Neuronal stem cell (in vitro differentiated cells): ENCODE data around the gene MLLT10. TPM values are rescaled to one million over a fixed set of nuclear protein-coding genes. Genes with fewer than 3 reads are reported as not detected.

Experiments
- DNase-seq: peaks from one replicate; pipeline ENCODE4 v3.0.0-alpha.2; 2013; ENCODE audit warnings: low spot score
- H2AFZ ChIP-seq: one replicate; pipeline ENCODE4 v1.6.1; 2013; ENCODE audit warnings: mild to moderate bottlenecking, low read length, inconsistent platforms
- H2AK5ac ChIP-seq: 2 replicates; pipeline ENCODE4 v1.6.1; 2013; ENCODE audit warnings: low read depth, mild to moderate bottlenecking, inconsistent platforms, low read length, moderate library complexity, mixed read lengths
- H2BK120ac ChIP-seq: 2 replicates; pipeline ENCODE4 v1.6.1; 2013; ENCODE audit warnings: low read depth, mild to moderate bottlenecking, inconsistent platforms, low read length, moderate library complexity, mixed read lengths
- H2BK12ac ChIP-seq: one replicate; pipeline ENCODE4 v1.6.1; 2013; ENCODE audit warnings: low read length, inconsistent platforms
- H2BK15ac ChIP-seq: 2 replicates; pipeline ENCODE4 v1.6.1; 2013; ENCODE audit warnings: mild to moderate bottlenecking, low read length, inconsistent platforms, mixed read lengths
- H2BK5ac ChIP-seq: one replicate; pipeline ENCODE4 v1.6.1; 2013; ENCODE audit warnings: inconsistent platforms, mild to moderate bottlenecking, low read length, moderate library complexity
- H3K14ac ChIP-seq: one replicate; pipeline ENCODE4 v1.6.1; 2013; ENCODE audit warnings: low read length, inconsistent platforms
- H3K18ac ChIP-seq: 2 replicates; pipeline ENCODE4 v1.6.1; 2013; ENCODE audit warnings: low read length, inconsistent platforms
- H3K23ac ChIP-seq: 2 replicates; pipeline ENCODE4 v1.6.1; 2013; ENCODE audit warnings: low read depth, mild to moderate bottlenecking, mixed read lengths, low read length, inconsistent platforms; ENCODE audit not compliant: poor library complexity
- H3K27ac ChIP-seq: replicated peaks from 3 replicates; pipeline ENCODE4 v1.5.1; 2013; ENCODE audit warnings: low read length, inconsistent platforms
- H3K27me3 ChIP-seq, 3 experiments: 2 replicates each; pipeline ENCODE4 v1.6.1; 2013; ENCODE audit warnings: low read length in 3 of 3, mild to moderate bottlenecking in 2 of 3, inconsistent platforms in 1 of 3, low read depth in 1 of 3, mixed read lengths in 1 of 3, moderate library complexity in 1 of 3; ENCODE audit not compliant: control insufficient read depth in 3 of 3, insufficient read depth in 3 of 3
- H3K36me3 ChIP-seq, 2 donors: replicated peaks in 1 of 2; 2 replicates each; pipeline ENCODE4 v1.6.1; 2013; ENCODE audit warnings: low read length in 2 of 2; ENCODE audit not compliant: control insufficient read depth in 2 of 2, insufficient read depth in 2 of 2
- H3K4ac ChIP-seq: 2 replicates; pipeline ENCODE4 v1.6.1; 2013; ENCODE audit warnings: inconsistent platforms, mild to moderate bottlenecking, low read length, moderate library complexity
- H3K4me1 ChIP-seq, 2 donors: 1 replicate in 1 of 2; 2 replicates in 1 of 2; pipeline ENCODE4 v1.6.1; 2013; ENCODE audit warnings: low read length in 2 of 2, low read depth in 1 of 2; ENCODE audit not compliant: control insufficient read depth in 2 of 2, insufficient read depth in 1 of 2
- H3K4me2 ChIP-seq: one replicate; pipeline ENCODE4 v1.6.1; 2013; ENCODE audit warnings: mild to moderate bottlenecking, low read length, inconsistent platforms; ENCODE audit not compliant: insufficient read depth, poor library complexity, severe bottlenecking
- H3K4me3 ChIP-seq, 2 donors: 2 replicates each; pipeline ENCODE4 v1.5.1; 2013; ENCODE audit warnings: low read length in 2 of 2, mild to moderate bottlenecking in 2 of 2, inconsistent platforms in 1 of 2, moderate library complexity in 1 of 2
- H3K79me1 ChIP-seq: one replicate; pipeline ENCODE4 v1.6.1; 2013; ENCODE audit warnings: low read depth, mild to moderate bottlenecking, inconsistent platforms, low read length, moderate library complexity
- H3K9ac ChIP-seq: one replicate; pipeline ENCODE4 v1.6.1; 2013; ENCODE audit warnings: mild to moderate bottlenecking, low read depth, low read length, inconsistent platforms; ENCODE audit not compliant: poor library complexity
- H3K9me3 ChIP-seq, 2 donors: replicated peaks in 1 of 2; 2 replicates each; pipeline versions ENCODE3 to v1.6.1; 2013; ENCODE audit warnings: low read length in 2 of 2, mild to moderate bottlenecking in 2 of 2, inconsistent platforms in 1 of 2, low read depth in 1 of 2, mixed read lengths in 1 of 2, moderate library complexity in 1 of 2; ENCODE audit not compliant: control insufficient read depth in 2 of 2, insufficient read depth in 1 of 2
- H4K8ac ChIP-seq: one replicate; pipeline ENCODE4 v1.6.1; 2013; ENCODE audit warnings: low read depth, mild to moderate bottlenecking, inconsistent platforms, low read length, moderate library complexity
- H4K91ac ChIP-seq: one replicate; pipeline ENCODE4 v1.6.1; 2013; ENCODE audit warnings: low read length, low read depth, mild to moderate bottlenecking, inconsistent platforms; ENCODE audit not compliant: poor library complexity
- WGBS, 2 donors: extraction: QIAGEN DNeasy Blood & Tissue Kit; methylation state at CpG; one replicate each; pipeline ENCODE4 v1.1.7; 2013; ENCODE audit warnings: missing lambda C conversion rate in 2 of 2, mixed read lengths in 1 of 2; ENCODE audit not compliant: insufficient read length in 2 of 2, insufficient replicate concordance in 1 of 2; ENCODE audit errors: extremely low coverage in 2 of 2; 5-methylcytosine and 5-hydroxymethylcytosine counted together
- polyA plus RNA-seq, 2 experiments: library from polyadenylated mRNA; stranded (reverse); fragments of 200-250 nt; gene quantifications; one replicate each; pipeline ENCODE4 v1.2.3, GENCODE V29; 2013

Gene MLLT10
- 43.4 TPM for polyA plus RNA-seq (2013, experiment 1 of 2)
- polyA plus RNA-seq (2013, experiment 2 of 2) = 44.9 TPM

DNA sequence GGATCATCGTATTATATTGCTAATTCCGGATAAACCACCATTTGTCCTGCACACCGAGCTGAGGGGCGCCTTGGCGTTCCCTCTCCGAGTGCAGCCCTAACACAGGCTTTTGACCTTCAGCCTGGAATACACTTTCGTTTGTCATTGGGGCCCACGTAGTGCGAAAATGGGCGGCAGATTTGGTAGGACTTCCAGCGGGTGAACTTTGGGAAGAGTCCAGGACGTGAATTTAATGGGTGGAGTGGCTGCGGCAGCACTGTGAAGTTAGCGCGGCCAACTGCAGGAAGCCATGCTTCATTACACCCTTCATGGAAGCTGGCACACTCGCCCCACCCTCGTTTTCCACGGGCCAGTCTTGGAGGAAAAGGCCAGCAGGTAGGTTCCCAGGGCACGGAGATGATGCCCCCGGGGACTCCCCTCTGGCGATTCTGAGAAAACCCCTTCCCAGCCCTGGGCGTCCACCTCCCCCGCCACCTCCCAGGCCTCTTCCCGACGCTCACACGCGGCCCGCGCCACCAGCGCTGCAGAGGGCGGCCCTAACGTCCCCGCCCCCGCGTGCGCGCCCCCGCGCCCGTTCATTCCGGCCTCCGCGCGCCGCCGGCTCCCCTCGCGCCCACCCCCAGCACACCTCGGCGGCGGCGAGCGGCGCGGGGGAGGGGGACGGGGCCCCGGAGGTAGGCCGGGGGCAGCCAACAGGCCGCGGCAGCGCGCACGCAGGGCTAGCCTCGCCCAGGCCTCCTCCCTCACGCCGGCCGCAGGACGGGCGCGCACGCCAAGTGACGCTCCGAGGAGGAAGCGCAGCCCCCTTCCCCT is at the start of gene MLLT10:
Gene MLLT10, plus strand, starts transcription at position 766 of the 813 bp plus-strand sequence. CDS start 413 bp downstream, outside the sequence.
- Histone ChIP-seq H3K79me1 (peaks cover 7% of the 10 kb centered on the region), H3K36me3 (peaks cover under 1 to 28% of the 10 kb centered on the region in 2 donors), H3K14ac (peak within 1 kb of the TSS; percentile 82), H3K18ac (peak within 1 kb of the TSS; percentile 96), H3K27me3 (no peaks in the 10 kb centered on the region), H3K4me3 (peak within 1 kb of the TSS; percentile 87 to 95), H3K4ac (no peak within 1 kb of the TSS), H3K4me1 (peaks cover 3 to 33% of the 10 kb centered on the region in 2 donors), H4K8ac (no peak within 1 kb of the TSS), H3K9ac (peak within 1 kb of the TSS; percentile 93), H2BK12ac (peak within 1 kb of the TSS; percentile 73), H3K4me2 (peak within 1 kb of the TSS; percentile 89), H2BK5ac (peak within 1 kb of the TSS; percentile 75), H4K91ac (no peak within 1 kb of the TSS), H2BK120ac (peak within 1 kb of the TSS; percentile 31), H2AK5ac (peak within 1 kb of the TSS; percentile 72), H3K23ac (peak within 1 kb of the TSS; percentile 73), H3K27ac (peak within 1 kb of the TSS; percentile 95), H2BK15ac (peak within 1 kb of the TSS; percentile 33), H3K9me3 (no peaks in the 10 kb centered on the region), H2AFZ (peak within 1 kb of the TSS; percentile 82)
- WGBS, 2 donors = no CpG with 5 or more reads among the region's 74 CpGs
- peak; percentile 95 for DNase-seq

DNA sequence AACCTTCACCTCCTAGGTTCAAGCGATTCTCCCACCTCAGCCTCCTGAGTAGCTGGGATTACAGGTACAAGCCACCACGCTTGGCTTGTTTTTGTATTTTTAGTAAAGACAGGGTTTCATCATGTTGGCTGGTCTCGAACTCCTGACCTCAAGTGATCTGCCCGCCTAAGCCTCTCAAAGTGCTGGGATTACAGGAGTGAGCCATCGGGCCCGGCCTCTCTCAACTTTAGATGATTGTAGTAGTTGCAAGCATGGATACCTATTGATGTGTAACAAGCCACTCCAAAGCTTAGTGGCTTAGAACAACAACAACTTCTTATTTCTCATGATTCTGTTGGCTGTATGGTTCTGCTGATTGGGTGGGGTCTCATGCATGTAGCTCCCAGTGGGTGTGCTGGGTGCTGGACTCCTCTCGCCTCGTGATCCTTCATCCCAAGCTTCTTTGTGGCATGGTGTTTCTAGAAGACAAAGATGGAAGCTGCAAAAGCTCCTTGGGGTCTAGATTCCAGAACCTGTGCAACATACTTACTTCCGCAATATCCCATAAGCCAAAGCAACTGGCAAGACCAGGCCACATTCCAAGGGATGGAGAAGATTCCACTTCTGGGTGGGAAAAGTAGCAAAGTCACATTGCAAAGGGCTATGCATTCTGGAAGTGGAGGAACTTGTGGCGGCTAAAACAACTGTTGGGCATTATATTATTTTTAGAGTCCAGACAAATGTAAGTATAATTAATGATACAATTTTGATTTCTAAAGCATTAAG is 46.4 kb upstream of the MLLT10 start:
- Histone ChIP-seq H3K4me1 (peaks cover 2 to 3% of the 10 kb centered on the region in 2 donors), H3K14ac (no peak overlapping the region), H3K9ac (no peak overlapping the region), H3K36me3 (no peaks in the 10 kb centered on the region), H2BK15ac (no peak overlapping the region), H2BK120ac (no peak overlapping the region), H3K4me2 (no peak overlapping the region), H3K27ac (no peak overlapping the region), H2BK12ac (no peak overlapping the region), H3K9me3 (peaks cover 0 to 2% of the 10 kb centered on the region in 2 donors), H3K27me3 (no peaks in the 10 kb centered on the region), H3K4ac (no peak overlapping the region), H4K8ac (no peak overlapping the region), H3K23ac (no peak overlapping the region), H3K4me3 (no peak overlapping the region), H2AK5ac (no peak overlapping the region), H3K18ac (no peak overlapping the region), H3K79me1 (no peaks in the 10 kb centered on the region), H2AFZ (no peak overlapping the region), H2BK5ac (no peak overlapping the region), H4K91ac (no peak overlapping the region)
- DNase-seq = no peak
- WGBS, 2 donors = no CpG with 5 or more reads among the region's 10 CpGs

DNA sequence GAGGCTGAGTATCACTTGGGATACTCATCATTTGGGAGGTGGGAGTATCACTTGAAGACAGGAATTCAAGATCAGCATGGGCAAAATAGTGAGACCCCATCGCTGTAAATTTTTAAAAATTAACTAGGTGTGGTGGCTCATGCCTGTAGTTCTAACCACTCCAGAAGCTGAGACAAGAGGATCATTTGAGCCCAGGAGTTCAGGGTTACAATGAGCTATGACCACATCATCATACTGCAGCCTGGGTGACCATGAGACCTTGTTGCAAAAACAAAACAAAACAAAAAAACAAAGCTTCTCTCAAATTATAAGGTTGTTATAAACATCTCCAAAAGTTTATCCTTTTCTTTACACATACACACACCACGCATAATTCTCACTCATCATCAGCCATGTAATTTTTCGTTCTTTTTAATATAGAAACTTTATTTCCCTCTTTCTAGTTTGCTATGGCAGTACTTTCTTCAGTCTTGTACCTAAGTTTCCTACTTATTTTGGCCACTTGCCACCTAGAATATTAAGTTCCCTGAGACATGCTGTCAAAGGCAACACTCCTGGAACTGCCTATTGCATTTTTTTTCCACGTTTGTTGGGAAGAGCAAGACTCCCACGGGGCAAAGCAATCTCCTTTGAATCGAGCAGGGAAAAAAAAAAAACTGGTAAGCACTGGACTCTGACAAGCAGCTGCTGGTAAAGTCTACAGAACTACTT is 45.6 kb upstream of the MLLT10 start:
- H3K27ac ChIP-seq = no peak overlapping the region
- H2AFZ ChIP-seq = peak overlapping the region; percentile 25
- no peaks in the 10 kb centered on the region for H3K27me3 ChIP-seq
- H3K36me3 ChIP-seq = no peaks in the 10 kb centered on the region
- H3K14ac ChIP-seq = no peak overlapping the region
- no peak overlapping the region for H3K23ac ChIP-seq
- no peak overlapping the region for H4K8ac ChIP-seq
- no peaks in the 10 kb centered on the region for H3K9me3 ChIP-seq
- no peaks in the 10 kb centered on the region for H3K79me1 ChIP-seq
- no peak overlapping the region for H3K4ac ChIP-seq
- H3K18ac ChIP-seq = no peak overlapping the region
- H2BK15ac ChIP-seq = no peak overlapping the region
- no peak overlapping the region for H3K9ac ChIP-seq
- no peak overlapping the region for H4K91ac ChIP-seq
- H3K4me1 ChIP-seq = peaks cover 3 to 5% of the 10 kb centered on the region in 2 donors
- DNase-seq = no peak
- WGBS, 2 donors = 100% methylated on average over 2 of the region's 6 CpGs
- H3K4me2 ChIP-seq = no peak overlapping the region
- no peak overlapping the region for H2AK5ac ChIP-seq
- H2BK12ac ChIP-seq = no peak overlapping the region
- H3K4me3 ChIP-seq = no peak overlapping the region
- H2BK120ac ChIP-seq = no peak overlapping the region
- H2BK5ac ChIP-seq = no peak overlapping the region
